HG03354 (cell line): Measurements from ENCODE around the gene FMO1.
A peak's percentile ranks its signal among the peaks of the same experiment; 100 is the strongest.
"Not testable (repeated sequence)": the region's sequence is repeated elsewhere in the genome, so short reads cannot be mapped to it uniquely, and the experiment has no call there.

Experiments
- ATAC-seq: cut with Tn5 transposase; IDR thresholded peaks from one replicate; pipeline ENCODE4 v1.9.1; 2021; ENCODE audit warnings: mild to moderate bottlenecking; ENCODE audit not compliant: unreplicated experiment, poor library complexity, severe bottlenecking

Gene FMO1

DNA sequence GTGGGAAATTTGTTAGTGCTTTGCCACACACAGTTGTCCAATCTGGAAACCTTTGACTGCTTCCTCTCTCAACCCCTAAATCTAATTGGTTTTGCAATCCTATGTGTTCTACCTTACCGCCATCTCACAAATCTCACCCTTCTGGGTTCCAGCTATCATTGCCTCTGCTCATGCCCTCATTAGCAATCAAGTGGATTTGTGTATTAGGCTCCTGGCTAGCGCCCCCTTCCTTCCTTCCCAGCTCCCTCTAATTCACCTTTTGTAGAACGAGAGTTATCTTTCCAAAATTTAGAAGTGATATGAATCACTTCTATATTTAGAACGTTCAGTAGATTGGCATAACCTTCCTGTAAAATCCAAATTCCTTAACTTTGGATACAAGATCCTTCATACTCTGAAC, 18.6 kb downstream of the FMO1 start:
- ATAC-seq: no peak

DNA sequence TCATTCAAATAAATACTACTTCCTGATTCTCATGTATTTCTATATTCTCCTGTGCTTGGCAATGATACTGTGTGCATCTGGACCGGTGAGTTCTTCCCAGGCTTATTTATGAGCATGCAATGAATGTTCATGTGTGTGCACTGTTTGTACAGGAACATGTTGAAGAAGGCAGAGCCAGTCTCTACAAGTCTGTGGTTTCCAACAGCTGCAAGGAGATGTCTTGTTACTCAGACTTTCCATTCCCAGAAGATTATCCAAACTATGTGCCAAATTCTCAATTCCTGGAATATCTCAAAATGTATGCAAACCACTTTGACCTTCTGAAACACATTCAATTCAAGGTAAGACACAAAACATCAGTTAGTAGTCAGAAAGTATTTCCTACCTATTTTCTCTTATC, 19.1 kb downstream of the FMO1 start:
- no peak for ATAC-seq

DNA sequence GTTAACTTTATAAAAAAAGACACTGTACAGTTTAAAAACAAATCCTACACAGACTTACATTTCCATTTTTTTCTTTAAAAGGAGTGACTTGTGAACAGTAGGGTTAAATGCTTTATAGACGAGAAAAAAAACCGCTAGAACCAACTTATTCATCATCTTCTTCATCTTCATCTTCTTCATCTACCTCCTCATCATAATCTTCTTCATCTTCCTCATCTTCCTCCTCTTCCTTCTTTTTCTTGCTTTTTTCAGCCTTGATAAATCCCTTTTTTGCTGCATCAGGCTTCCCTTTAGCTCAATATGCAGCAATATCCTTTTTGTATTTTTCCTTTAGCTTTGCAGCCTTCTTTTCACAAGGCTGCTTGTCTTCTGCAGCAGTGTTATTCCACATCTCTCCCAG, 22.5 kb downstream of the FMO1 start:
- ATAC-seq: no peak

DNA sequence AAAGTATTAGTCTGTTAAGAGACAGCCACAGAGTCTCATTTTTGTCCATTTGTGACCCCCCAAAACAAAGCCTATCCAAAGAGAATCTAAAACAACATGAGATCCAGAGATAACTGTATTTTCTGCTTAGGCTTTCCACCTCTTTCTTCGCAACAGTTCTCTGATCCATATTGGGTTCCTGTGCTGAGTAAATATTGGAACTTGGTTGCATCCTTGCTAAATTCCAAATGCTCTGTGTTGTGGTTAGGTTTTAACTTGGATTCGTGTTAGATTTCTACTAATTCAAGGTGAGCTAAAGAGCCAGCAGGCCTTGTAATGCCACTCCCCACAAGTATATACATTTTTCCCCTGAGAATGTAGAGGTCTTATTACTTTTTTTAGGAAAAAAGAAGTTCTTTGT, 29.2 kb downstream of the FMO1 start:
- no peak for ATAC-seq

DNA sequence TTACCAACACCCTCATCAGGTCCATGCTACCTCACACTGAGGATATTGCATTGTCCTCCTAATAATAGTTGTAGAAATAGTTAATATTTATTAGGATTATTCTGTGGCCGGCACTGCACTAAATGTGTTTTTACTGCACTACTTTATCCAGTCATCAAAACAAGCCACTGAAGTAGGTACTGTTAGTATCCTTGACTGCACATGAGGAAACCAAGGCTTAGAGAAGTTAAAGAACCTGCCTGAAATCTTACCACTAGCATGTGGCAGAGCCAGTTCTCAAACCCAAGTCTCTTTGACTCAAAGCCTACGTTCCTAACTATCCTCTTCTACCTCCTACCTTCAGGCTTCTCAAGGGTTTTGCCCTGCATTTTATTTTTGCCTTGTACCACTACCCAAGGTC, 30.9 kb downstream of the FMO1 start:
- no peak for ATAC-seq

DNA sequence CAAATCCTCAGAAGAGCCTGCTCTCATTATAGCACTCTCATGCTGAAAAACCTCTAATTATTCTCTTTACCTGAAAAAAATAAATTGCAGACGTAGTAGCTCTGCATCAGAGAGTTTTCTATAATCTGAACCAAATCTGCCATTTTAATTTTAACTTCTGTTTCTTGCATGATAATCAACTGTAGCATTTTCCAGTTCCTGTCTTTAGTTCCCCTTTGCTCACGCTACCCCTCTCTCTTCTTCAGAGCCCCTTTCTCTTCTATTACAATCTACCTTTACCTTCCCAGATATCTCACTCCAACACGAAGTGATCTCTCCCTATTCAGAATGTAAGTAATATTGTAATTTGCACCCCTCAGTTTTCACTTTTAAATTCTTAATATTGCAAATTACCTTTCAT, 31.4 kb downstream of the FMO1 start:
- no peak for ATAC-seq

DNA sequence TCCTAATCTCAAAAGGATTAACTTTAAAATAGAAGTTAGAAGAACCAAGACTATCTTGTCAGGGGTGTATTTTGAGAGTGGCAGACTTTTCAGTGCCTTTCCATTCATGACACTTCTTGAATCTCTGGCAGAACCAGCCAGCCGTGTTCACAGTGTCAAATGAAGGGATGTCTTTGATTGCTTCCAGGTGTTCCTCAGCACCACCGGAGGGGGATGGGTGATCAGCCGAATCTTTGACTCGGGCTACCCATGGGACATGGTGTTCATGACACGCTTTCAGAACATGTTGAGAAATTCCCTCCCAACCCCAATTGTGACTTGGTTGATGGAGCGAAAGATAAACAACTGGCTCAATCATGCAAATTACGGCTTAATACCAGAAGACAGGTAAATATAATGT, 32.3 kb downstream of the FMO1 start:
- ATAC-seq: no peak

DNA sequence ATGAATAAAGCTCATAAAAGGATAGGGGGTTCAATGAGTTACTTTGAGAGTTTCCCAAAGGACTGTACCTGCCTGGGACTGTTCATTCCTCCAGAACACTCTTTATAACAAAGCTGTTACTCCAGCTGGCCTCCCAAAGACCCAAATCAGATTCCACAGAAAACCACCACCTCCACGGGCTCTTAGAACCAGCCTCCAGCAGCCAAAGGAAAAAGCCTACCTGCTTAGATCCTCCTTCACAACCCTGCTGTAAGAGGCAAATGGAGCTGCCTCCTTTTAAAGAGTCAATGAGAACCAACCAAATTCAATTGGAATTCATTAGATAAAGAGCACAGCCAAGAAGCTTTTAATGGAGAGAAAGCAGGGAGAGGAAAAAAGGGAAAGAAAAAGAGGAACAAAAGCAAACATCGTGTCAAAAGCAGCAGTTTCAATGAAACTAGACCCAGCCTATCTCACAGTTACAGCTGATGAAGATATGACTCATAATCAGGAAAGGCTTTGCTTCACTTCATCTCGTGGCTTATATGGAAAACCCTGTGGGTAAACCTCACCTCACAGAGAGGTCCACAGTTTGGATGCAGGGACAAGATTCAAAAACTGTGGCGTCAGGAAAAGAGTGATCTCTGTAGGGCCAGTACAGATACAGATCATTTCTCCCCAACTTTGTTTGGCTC, 37.9 kb downstream of the FMO1 start:
- peak; percentile 51 for ATAC-seq

DNA sequence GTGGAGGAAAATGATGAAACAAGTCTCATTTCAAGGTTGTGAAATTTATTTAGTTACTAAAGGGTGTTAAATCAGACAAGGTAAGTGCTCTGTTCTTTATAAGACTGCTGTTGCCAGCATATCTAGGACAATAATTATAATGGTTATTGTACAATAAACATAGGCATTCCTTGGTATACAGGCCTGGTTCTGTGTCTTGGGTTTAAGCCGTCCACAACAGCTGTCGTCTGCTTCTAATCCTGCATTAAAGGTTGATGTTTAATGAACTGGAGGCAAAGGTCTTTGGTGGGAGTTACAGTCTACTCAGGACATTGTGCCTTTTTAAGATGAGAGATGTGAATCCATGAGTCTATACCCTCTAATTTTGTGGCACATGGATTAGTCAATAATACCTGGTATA, 42.3 kb downstream of the FMO1 start:
- no peak for ATAC-seq

DNA sequence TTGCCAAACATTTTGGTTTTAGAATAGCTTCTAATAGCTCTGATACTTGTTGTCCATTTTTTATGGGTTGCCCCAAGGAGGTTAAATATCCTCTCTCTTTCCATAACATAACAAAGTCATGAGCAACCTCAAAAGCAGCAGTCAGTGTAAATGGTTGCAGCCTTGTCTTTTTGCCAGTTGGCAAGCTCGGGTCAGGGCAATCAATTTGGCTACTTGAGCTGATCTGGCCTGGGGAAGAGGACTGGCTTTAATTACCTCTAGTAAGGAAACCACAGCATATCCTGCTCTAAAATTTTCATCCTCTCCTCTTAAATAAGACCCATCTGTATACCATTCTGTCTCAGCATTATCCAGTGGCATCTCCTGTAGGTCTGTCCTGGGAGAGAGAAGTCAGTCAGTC, 44.5 kb downstream of the FMO1 start:
- ATAC-seq: no peak

DNA sequence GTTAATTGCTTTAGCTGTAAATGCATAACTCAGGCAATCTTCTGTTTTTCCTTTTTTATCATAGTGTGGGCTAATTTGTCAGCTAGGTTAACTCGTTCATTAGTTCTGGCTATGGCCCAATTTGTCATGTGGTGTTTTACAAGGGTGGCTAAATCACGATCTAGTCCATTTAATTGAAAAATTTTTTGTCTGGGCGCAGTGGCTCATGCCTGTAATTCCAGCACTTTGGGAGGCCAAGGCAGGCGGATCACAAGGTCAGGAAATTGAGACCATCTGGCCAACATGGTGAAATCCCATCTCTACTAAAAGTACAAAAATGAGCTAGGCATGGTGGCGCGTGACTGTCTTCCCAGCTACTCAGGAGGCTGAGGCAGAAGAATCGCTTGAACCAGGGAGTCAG, 47.1 kb downstream of the FMO1 start:
- not testable (repeated sequence) for ATAC-seq

DNA sequence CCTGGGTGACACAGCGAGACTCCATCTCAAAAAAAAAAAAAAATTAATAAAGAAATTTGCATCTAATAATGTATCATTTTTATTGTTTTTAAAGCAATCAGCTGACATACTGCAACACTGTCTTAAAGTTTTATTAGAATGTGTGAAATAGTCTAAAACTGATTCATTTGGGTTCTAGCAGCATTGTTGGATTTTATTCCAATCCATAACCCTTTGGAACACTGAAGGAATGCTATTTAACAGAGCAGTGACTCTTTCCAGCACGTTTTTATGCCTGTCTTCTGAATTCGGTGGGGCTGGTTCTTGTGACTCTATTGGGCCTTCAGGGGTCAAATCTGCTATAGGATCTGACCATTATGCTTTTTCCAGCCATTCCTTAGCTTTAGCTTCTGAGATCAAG, 47.5 kb downstream of the FMO1 start:
- no peak for ATAC-seq

DNA sequence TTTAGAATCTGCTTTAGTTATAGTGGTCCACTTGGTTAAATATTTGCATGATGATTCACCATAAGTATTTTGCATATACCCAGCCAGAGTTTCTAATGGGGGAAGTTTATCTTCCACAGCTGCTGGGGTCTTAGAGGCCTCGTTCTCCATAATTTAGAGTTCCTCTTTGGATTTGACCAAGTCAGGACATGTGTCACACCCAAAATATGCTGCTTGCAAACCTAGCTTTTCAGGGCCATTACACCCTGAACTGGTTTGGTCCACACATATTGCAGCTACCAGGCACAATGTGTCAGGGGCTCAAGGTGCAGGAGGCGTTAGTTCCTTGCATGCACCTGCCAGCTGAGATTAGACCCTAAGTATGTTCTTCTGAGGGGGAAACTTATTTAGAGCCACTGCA, 48.6 kb downstream of the FMO1 start:
- ATAC-seq: no peak

DNA sequence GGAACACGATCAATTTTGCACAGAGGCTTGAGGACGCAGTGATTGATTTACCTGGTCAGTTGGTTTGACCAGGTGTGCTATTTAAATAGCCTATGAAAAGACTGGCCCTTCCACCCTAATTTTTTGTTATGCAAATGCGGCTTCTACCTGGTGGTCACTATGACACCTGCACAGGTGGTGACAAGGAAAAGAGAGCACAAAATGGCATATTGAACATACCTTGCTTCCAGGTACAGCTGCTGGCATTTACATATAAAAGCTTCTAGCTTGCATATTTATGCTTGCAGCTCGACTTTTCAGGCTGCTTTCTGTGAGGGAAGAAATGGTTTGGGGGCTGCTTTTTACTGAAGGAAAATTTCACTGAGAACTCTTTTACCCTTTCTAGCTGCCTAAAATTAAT, 50.4 kb downstream of the FMO1 start:
- ATAC-seq: no peak

DNA sequence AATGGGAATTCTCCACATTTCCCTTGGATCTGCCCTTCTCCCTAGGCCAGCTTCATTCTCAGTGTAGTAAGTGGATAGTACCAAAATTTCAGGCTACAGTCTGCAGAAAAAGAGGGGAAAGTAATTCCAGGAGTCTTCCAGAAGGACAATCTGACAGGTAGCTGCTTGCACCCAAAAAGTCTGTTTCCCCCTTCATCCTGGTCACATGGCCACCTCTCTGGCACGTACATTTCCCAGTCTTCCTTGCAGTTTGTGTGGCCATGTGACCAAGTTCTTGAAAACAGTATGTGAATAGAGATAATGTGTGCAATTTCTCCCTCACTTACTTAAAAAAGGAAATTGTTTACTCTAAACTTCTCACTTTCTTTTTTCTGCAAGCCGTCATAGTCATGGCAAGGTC, 51.0 kb downstream of the FMO1 start:
- no peak for ATAC-seq

DNA sequence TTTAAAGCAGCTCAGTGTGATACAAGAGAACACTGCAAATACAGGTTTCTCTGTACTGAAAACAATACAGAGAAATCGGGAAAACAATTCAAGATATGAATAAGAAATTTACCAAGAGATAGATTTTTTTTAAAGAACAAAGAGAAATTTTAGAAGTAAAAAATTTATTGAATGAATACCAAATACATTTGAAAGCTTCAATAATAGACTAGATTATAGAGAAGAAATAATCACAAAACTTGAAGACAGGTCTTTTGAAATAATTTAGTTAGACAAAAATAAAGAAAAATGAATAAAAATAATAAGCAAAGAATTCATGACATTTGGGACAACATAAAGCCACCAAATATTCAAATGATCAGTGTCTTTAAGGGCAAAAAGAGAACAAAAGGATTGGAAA, 52.1 kb downstream of the FMO1 start:
- no peak for ATAC-seq

DNA sequence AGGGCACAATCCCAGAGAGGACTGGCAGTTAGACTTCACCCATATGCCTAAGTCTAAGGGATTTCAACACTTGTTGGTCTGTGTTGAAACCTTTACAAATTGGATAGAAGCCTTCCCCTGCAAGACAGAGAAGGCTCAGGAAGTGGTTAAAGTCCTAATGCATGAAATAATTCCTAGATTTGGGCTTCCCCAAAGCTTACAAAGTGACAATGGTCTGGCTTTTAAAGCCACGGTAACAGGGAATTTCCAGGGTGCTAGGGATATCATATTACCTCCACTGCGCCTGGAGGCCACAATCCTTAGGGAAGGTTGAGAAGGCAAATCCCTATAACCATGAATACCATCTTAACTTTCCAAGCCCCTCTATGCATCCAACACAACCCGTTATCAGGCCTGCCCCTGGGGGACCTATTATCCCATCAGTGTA, 62.4 kb downstream of the FMO1 start:
- no peak for ATAC-seq

DNA sequence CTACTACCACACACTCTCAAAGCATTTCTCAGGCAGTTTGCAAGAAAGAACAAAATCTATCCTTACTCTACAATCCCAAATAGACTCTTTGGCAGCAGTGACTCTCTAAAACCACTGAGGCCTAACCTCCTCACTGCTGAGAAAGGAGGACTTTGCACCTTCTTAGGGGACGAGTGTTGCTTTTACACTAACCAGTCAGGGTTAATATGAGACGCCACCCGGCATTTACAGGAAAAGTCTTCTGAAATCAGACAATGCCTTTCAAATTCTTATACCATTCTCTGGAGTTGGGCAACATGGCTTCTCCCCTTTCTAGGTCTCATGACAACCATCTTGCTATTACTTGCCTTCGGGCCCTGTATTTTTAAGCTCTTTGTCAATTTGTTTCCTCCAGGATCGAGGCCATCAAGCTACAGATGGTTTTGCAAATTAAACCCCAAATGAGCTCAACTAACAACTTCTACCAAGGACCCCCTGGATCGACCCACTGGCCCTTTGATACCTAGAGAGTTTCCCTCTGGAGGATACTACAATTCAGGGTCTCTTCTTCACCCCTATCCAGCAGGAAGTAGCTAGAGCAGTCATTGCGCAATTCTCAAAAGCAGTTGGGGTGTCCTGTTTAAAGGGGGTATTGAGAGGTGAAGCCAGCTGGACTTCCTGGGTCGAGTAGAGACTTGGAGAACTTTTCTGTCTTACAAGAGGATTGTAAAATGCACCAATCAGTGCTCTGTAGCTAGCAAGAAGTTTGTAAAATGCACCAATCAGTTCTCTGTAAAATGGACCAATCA, 63.7 kb downstream of the FMO1 start:
- ATAC-seq: no peak

DNA sequence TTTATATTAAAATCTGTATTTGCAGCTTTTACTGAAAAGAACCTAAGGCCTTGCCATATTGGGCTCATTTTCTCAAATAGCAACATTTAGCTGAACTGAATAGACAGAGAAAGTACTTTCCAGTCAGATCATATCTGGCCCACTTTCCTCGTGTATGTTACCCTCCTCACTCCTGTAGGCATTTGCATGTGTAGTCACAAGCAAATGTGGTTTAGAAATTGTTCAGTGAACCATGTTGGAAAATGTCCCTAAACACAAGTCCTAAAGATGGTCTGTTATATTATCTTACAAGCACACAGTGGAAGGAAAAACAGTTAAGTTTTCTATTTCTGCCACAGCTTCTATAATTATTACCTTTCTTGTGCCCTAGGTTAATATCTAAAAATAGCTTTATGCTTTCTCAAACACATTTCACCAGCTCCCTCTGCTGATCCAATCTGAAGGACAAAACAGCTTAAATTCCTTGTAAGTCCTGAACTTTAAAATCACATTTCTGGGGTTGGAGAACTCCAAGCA, 65.1 kb downstream of the FMO1 start:
- peak; percentile 58 for ATAC-seq

DNA sequence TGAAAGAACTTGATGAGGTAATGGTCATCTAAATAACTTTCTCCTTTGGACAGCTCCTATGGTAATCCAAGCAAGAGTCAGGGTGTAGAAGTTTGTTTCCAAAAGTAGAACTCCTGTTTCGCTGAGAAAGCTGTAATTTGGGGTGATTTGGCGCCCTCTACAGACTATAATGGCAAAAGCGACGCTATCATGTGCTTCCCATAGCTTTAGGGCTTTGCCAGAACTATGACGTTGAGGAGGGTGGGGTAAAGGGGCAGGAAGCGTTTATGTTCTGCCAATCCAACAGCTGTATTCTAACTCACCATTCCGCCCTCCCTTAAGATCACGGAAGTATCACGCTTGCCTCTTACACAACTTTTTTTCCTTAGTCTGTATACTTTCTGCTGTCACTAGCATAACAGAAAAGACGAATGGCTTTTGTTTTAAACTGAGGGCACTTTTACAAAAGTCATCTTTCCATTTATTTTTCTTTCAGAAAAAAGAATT, 65.6 kb downstream of the FMO1 start, which contains the start of gene FMO4:
FMO4 (plus strand) TSS at position 349 of the 486 bp plus-strand sequence. CDS start 5,643 bp downstream, outside the sequence.
- peak; percentile 100 for ATAC-seq

DNA sequence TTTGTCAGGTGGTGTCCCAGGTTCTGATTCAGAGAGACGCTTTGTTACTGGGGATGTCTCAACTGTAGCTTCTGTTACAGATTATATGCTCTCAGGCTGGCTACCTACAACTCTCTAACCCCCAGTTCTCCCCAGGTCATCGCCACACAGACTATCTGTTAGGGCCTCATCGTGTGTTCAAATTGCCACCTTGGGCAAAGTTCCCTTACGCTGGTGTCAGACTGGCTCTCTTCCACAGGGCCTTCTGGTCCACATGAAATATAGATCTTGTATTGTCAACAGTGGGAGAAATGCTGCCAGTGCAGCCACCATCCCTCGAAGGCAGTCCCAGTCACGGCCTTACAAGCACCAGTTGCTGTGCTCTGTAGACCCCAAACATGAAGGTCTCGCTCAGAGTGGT, 81.0 kb downstream of the FMO1 start:
- ATAC-seq: no peak
